ENCODE measurements around the gene PCF11.

- TF ChIP-seq YY1 (IDR thresholded peaks at IDR 0.05; ENCODE audit: extremely low read depth, insufficient replicate concordance, low read depth, low read length) (no peak), EZH2phosphoT487 (IDR thresholded peaks at IDR 0.05; ENCODE audit: borderline replicate concordance) (no peak)
Measured at GRCh38 chr11:83159902-83160865, 3.3 kb downstream of the PCF11 start.

Data from HCT116 (cell line).